ENCODE results near the gene KNDC1. TPM values are rescaled to one million over a fixed set of nuclear protein-coding genes. Genes with fewer than 3 reads are reported as not detected.

The KNDC1 gene
- polyA plus RNA-seq, 1 donor from 2014 or later, result 4.3 TPM

GRCh38 chr10:133115976-133116375, 44.0 kb upstream of the KNDC1 start:
- no peak overlapping the region for H2AFZ ChIP-seq (ENCODE audit: low read depth, low read length)
- no peak overlapping the region for H3K4me3 ChIP-seq (ENCODE audit: low read length)
- H3K79me2 ChIP-seq (replicated peaks; ENCODE audit: insufficient read depth, low read length), result no peaks in the 10 kb centered on the region
- H3K4me2 ChIP-seq (ENCODE audit: low read length), result no peak overlapping the region
- no peaks in the 10 kb centered on the region for H3K36me3 ChIP-seq (ENCODE audit: insufficient read depth, low read length)
- H3K27ac ChIP-seq (ENCODE audit: low read length), result no peak overlapping the region
- no peaks in the 10 kb centered on the region for H3K9me2 ChIP-seq (ENCODE audit: insufficient read depth, low read length)
- no peaks in the 10 kb centered on the region for H4K20me1 ChIP-seq (ENCODE audit: insufficient read depth)
- H3K9me3 ChIP-seq (ENCODE audit: low read length), result peaks cover 13% of the 10 kb centered on the region
- H3K27me3 ChIP-seq (ENCODE audit: insufficient read depth, low read depth, low read length), result no peaks in the 10 kb centered on the region
- H3K9ac ChIP-seq (ENCODE audit: low read length), result no peak overlapping the region
- no peaks in the 10 kb centered on the region for H3F3A ChIP-seq (ENCODE audit: insufficient read depth, low read length, poor library complexity, severe bottlenecking)
- TF ChIP-seq RAD21 (conservative IDR thresholded peaks at IDR 0.05) (no peak), MXI1 (conservative IDR thresholded peaks at IDR 0.05; ENCODE audit: poor library complexity, severe bottlenecking) (no peak), REST (IDR thresholded peaks at IDR 0.05; ENCODE audit: borderline replicate concordance) (no peak), TAF1 (IDR thresholded peaks at IDR 0.05; ENCODE audit: low read depth) (no peak)

GRCh38 chr10:133116455-133116854, 43.6 kb upstream of the KNDC1 start:
- H3K4me3 ChIP-seq (ENCODE audit: low read length), result no peak overlapping the region
- H3K36me3 ChIP-seq (ENCODE audit: insufficient read depth, low read length), result no peaks in the 10 kb centered on the region
- H4K20me1 ChIP-seq (ENCODE audit: insufficient read depth), result no peaks in the 10 kb centered on the region
- H3F3A ChIP-seq (ENCODE audit: insufficient read depth, low read length, poor library complexity, severe bottlenecking), result no peaks in the 10 kb centered on the region
- H3K9ac ChIP-seq (ENCODE audit: low read length), result no peak overlapping the region
- no peaks in the 10 kb centered on the region for H3K9me2 ChIP-seq (ENCODE audit: insufficient read depth, low read length)
- no peaks in the 10 kb centered on the region for H3K27me3 ChIP-seq (ENCODE audit: insufficient read depth, low read depth, low read length)
- H3K79me2 ChIP-seq (replicated peaks; ENCODE audit: insufficient read depth, low read length), result no peaks in the 10 kb centered on the region
- H3K9me3 ChIP-seq (ENCODE audit: low read length), result peaks cover 13% of the 10 kb centered on the region
- no peak for TF ChIP-seq CTCF (IDR thresholded peaks at IDR 0.05; ENCODE audit: poor library complexity, severe bottlenecking)
- TF ChIP-seq REST (IDR thresholded peaks at IDR 0.05; ENCODE audit: borderline replicate concordance), result no peak
- no peak for TF ChIP-seq SMC3 (conservative IDR thresholded peaks at IDR 0.05; ENCODE audit: poor library complexity)
- TF ChIP-seq EZH2 (IDR thresholded peaks at IDR 0.05; ENCODE audit: borderline replicate concordance, insufficient read depth, low read length, poor library complexity, severe bottlenecking), result no peak
- TF ChIP-seq RAD21 (conservative IDR thresholded peaks at IDR 0.05), result no peak
- no peak for TF ChIP-seq EP300 (conservative IDR thresholded peaks at IDR 0.05; ENCODE audit: poor library complexity, severe bottlenecking)
- H2AFZ ChIP-seq (ENCODE audit: low read depth, low read length), result no peak overlapping the region
- no peak overlapping the region for H3K27ac ChIP-seq (ENCODE audit: low read length)
- no peak overlapping the region for H3K4me2 ChIP-seq (ENCODE audit: low read length)
